Activated T-helper 1 cell treated with Interleukin-2 at 50 U/mL for 16 hours (primary cell): ENCODE data around the gene CXorf38.
"Not testable (repeated sequence)": the region's sequence is repeated elsewhere in the genome, so short reads cannot be mapped to it uniquely, and the experiment has no call there.

Experiments
- DNase-seq: peaks from one replicate; pipeline ENCODE4 v3.0.0-alpha.2; 2020; ENCODE audit warnings: low read depth

CXorf38 gene

GRCh38 chrX:40625294-40625693 lies 22.1 kb downstream of the CXorf38 start:
- no peak for DNase-seq

DNA sequence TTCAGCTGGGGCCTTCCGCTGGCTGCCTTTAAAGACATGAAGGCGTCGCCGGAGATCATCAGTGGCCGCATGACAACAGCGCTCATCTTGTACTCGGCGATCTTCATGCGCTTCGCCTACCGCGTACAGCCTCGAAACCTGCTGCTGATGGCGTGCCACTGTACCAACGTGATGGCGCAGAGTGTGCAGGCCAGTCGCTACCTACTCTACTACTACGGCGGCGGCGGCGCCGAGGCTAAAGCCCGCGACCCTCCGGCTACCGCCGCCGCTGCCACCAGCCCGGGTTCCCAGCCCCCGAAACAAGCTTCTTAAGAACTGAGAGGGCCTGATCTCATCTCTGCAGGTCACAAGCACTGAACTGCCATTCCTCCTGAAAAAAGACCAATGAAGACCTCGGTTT lies 23.7 kb downstream of the CXorf38 start:
- no peak for DNase-seq

DNA sequence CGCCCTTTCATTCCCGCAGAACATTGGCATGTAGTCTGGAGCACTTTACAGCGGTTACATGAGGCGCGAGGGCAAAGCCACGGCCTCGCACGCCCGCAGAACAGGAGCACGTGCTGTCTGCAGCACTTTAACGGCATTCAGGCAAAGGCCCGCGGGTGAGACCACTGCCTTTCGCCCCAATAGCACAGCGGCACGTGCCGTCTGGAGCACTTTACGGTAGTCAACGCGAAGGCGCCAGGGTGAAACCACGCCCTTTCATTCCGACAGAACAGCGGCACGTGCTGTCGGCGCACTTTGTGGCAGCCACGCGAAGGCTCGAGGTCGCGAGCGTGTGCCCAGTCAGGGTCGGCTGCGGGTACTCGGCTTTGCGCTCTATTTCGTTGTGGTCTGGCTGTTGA lies 24.2 kb downstream of the CXorf38 start, which contains the start of gene MPC1L:
Gene MPC1L, plus strand, starts transcription at position 290 of the 398 bp plus-strand sequence. CDS start 138 bp downstream, outside the sequence.
- no peak for DNase-seq

GRCh38 chrX:40622479-40623138 lies 24.8 kb downstream of the CXorf38 start:
- no peak for DNase-seq

DNA sequence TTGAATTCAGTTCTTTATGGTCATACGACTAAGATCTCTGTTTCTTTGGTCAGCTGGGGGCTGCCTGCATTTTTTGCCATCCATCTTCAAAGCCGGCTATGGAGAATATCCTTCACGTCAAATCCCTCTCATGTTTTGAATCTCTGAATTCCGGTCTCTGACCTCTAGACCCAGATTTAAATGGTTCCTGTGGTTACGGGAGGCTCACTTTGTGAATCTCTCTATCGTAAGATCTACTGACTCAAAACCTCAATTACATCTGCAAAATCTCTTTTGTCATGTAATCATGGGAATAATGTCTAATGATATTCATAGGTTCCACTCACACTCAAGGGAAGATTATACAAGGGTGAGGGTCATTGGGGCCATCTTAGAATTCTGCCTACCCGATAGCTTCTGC lies 29.8 kb downstream of the CXorf38 start:
- no peak for DNase-seq

- DNase-seq = no peak
These were observed 31.4 kb downstream of the CXorf38 start for GRCh38 chrX:40615976-40616375.

GRCh38 chrX:40612511-40612910 lies 34.9 kb downstream of the CXorf38 start:
- no peak for DNase-seq

DNA sequence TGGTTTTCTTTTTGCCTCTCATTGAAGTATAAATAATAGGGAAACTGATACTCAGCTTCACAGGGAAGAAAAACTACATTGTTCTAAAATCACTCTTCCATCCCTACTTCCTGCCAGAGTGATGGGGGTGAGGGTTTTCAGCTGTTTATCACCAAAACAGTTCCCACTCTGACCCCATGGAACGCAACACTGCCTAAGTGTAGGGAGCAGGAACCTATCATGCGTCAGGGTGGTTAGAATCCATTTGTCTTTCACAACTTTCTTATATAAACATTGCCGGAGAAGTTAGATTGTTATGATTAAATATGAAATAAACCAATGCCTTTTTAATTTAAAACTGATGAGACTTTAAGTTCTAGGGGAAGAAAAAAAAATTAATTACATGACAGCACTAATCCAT lies 40.0 kb downstream of the CXorf38 start:
- no peak for DNase-seq

DNA sequence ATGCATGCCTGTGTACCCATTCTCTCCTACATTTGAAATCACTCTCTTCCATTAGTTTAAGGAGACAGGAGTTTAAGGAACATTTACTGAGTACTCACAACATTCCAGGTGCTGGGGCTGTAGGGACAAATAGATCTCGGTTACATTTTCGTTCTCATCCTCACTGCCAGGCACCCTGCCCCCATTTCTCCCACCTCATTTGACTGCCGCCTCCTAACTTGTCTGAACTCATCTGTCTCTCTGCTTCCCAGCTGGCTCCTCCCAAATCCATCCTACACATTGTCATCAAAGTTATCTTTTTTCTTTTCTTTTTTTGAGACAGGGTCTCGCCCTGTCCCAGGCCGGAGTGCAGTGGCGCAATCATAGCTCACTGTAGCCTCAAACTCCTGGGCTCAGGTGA lies 43.9 kb downstream of the CXorf38 start:
- no peak for DNase-seq

- not testable (repeated sequence) for DNase-seq
These were observed 57.6 kb downstream of the CXorf38 start for GRCh38 chrX:40589616-40590321.

- DNase-seq = not testable (repeated sequence)
These were observed 59.7 kb downstream of the CXorf38 start for GRCh38 chrX:40587623-40588022.

DNA sequence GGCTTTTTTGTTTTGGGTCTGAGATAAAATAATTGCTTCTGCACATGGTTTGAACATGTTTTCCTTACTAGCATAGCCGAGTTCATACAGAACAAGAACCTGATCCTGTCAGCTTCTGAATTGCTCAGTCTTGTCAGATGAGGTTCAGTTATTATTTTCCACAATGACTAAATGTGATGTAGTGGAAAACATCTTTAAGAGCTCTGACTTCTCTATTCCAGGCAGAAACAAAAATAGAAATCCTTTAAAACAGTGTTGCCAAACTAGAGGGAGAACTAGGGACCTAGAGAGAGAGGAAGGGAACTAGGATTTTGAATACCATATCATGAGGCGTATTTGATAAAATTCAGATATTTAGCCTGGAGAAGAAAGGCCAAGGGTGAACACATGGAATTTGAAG lies 64.5 kb downstream of the CXorf38 start:
- no peak for DNase-seq

GRCh38 chrX:40582178-40582577 lies 65.2 kb downstream of the CXorf38 start:
- not testable (repeated sequence) for DNase-seq

GRCh38 chrX:40581336-40581920 lies 65.9 kb downstream of the CXorf38 start:
- DNase-seq = no peak

DNA sequence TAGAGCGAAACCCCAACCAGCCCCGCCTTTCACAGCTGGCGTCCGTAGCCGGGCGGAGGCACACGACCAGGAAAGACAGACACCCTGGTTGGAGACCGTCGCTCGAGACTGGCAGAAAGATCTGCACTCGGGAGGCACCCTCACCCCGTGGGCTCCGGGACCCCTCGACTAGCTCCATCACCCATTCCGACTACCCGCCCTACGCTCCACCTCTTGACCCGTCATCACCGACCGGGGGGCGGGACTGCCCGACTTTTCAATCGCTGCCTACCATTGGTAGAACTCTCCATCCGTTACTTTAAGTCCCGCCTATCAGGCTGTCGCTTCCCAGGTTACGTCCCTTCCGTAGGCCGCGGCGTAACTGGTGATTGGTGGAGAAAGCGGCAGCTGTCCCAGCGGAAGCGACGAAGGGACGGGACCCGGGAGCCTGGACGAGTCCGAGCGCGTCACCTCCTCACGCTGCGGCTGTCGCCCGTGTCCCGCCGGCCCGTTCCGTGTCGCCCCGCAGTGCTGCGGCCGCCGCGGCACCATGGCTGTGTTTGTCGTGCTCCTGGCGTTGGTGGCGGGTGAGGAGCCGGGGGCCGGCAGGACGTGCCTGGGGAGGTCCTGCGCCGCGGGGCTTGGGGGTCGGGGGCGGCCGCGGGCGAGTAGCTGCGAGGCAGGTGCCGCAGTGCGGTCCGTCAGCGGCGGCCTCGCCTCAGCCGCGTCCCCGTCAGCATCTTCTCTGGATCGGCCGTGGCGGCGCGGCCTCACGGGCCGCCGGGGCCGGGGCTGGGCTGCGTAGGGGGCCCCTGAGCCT lies 66.6 kb downstream of the CXorf38 start, which contains the start of gene ATP6AP2:
Gene ATP6AP2, plus strand, starts transcription at position 434 of the 799 bp plus-strand sequence. Its CDS starts 96 bp downstream, at position 530.
- DNase-seq = peak; percentile 80

DNA sequence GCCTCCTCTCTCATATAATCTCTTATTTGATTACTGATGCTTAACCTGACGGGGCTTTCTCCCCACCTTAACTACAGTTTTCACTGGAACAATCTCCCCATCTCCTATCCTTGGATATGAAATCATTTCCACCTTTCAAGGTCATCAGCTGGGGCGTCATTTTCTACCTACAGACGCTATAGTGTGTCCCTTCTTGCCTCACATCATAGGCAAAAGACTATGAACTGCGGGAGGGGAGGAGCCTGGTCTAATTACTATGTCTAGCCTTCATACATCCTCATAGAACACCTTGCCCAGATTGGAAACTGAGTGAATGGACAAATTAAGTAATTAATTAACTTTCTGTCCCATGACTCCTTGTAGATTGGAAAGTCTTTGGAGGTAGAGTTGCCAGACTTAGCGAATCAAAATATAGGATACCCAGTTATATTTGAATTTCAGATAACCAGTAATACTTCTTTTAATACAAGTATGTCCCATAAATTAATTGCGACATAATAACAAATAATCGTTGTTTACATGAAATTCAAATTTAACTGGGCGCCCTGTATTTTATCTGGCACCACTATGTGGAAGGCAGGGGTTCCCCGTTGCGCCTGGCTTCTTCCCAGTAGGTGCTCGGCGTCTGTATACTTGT lies 67.3 kb downstream of the CXorf38 start:
- no peak for DNase-seq

DNA sequence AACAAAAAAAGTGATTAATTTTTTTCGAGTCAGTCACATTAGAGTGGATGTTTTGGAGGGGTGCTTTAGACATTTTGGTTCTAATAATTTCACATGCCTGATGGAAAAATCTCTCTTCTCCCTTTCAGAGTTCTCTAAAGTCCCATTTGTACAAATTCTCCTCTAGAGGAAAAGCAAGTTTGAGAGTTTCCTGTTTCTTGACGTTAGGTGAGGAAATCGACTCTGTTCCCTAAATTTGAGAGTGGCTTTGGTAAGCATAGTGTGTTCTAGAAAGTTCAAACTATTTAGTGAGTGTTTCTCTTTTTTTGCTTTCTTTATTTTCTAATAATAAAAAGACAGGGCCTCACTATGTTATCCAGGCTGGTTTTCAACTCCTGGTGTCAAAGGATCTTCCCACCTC lies 68.2 kb downstream of the CXorf38 start:
- no peak for DNase-seq

GRCh38 chrX:40578039-40578695 lies 69.2 kb downstream of the CXorf38 start:
- DNase-seq = no peak
